HCT116 (cell line): ENCODE measurements around the gene ZSCAN23. TPM values are rescaled to one million over a fixed set of nuclear protein-coding genes. Genes with fewer than 3 reads are reported as not detected.
"Not testable (repeated sequence)": the region's sequence is repeated elsewhere in the genome, so short reads cannot be mapped to it uniquely, and the experiment has no call there.

ENCODE experiments used
- ATAC-seq: fragments of 200-7000 bp; cut with Tn5 transposase; 2 replicates; pipeline ENCODE4 v1.9.1; 2020; ENCODE audit warnings: mild to moderate bottlenecking, moderate library complexity
- BruUV-seq: library from RNA; stranded (reverse); fragments of 400-500 nt; replicated peaks from 2 replicates; lab custom pipeline; 2021; lab: Mats Ljungman, UMichigan
- CTCF ChIA-PET: fragments of 300-600 bp; sonication (Branson Sonifier 250); formaldehyde crosslinking; loops from one replicate; lab custom pipeline; 2021; ENCODE audit warnings: antibody characterized with exemption; lab: Charles Lee
- POLR2A ChIA-PET: fragments of 300-600, 350-600 bp; sonication (Branson Sonifier 250); formaldehyde crosslinking; loops from one replicate; lab custom pipeline; 2021; ENCODE audit warnings: antibody characterized with exemption; lab: Charles Lee
- RAD21 ChIA-PET, 2 experiments: fragments of 300-600 bp; sonication (Branson Sonifier 250); formaldehyde crosslinking; loops; one replicate each; lab custom pipeline; 2023; ENCODE audit warnings: low total read pairs in 2 of 2; ENCODE audit not compliant: uncharacterized antibody in 2 of 2, unreplicated experiment in 2 of 2, low non-redundant PET in 1 of 2; lab: Charles Lee
- DNase-seq: peaks from one replicate; pipeline ENCODE4 v3.0.0-alpha.2; 2010; ENCODE audit warnings: low read depth, low spot score
- H2AFZ ChIP-seq: fragments of 200-600 bp; shearing (Covaris generic), sonication (generic); 2 replicates; pipeline ENCODE4 v1.6.1; 2017; ENCODE audit warnings: low read depth, mixed run types, mixed read lengths, antibody characterized with exemption, low read length; ENCODE audit not compliant: poor library complexity, severe bottlenecking
- H3K27ac ChIP-seq: 2 replicates; pipeline ENCODE4 v1.5.1; 2012; ENCODE audit warnings: low read depth, low read length
- H3K27me3 ChIP-seq: fragments of 200-600 bp; sonication (generic); 2 replicates; pipeline ENCODE4 v1.6.1; 2016; ENCODE audit warnings: mixed run types, low read length, mixed read lengths; ENCODE audit not compliant: insufficient read depth
- H3K36me3 ChIP-seq, 2 experiments: fragments of 200-500 bp in 1 of 2; fragments of 200-600 bp in 1 of 2; sonication (Bioruptor generic) in 1 of 2; sonication (generic) in 1 of 2; 2 replicates each; pipeline versions ENCODE4 v1.5.1 to v1.6.1; 2014 to 2016; ENCODE audit warnings: low read length in 2 of 2, inconsistent platforms in 1 of 2, mixed read lengths in 1 of 2, mixed run types in 1 of 2; ENCODE audit not compliant: insufficient read depth in 2 of 2, control insufficient read depth in 1 of 2
- H3K4me1 ChIP-seq, 2 experiments: fragments of 200-600 bp in 1 of 2; sonication (generic) in 1 of 2; 2 replicates each; pipeline versions ENCODE4 v1.5.1 to v1.6.1; 2012 to 2017; ENCODE audit warnings: low read length in 2 of 2, inconsistent platforms in 1 of 2, mild to moderate bottlenecking in 1 of 2, mixed read lengths in 1 of 2, mixed run types in 1 of 2, moderate library complexity in 1 of 2; ENCODE audit not compliant: insufficient read depth in 2 of 2, control insufficient read depth in 1 of 2
- H3K4me2 ChIP-seq: fragments of 200-600 bp; sonication (generic); 2 replicates; pipeline ENCODE4 v1.6.1; 2017; ENCODE audit warnings: mixed run types, low read length, mixed read lengths
- H3K4me3 ChIP-seq, 2 experiments: fragments of 200-600 bp in 1 of 2; sonication (generic) in 1 of 2; replicated peaks in 1 of 2; 2 replicates each; pipeline ENCODE4 v1.5.1; 2011 to 2016; ENCODE audit warnings: low read length in 2 of 2, control low read depth in 1 of 2, low read depth in 1 of 2, mild to moderate bottlenecking in 1 of 2, mixed read lengths in 1 of 2, mixed run types in 1 of 2
- H3K79me2 ChIP-seq: fragments of 200-600 bp; sonication (generic); 2 replicates; pipeline ENCODE4 v1.6.1; 2017; ENCODE audit warnings: mild to moderate bottlenecking, mixed run types, low read length, moderate library complexity, mixed read lengths; ENCODE audit not compliant: insufficient read depth
- H3K9ac ChIP-seq: fragments of 200-600 bp; sonication (generic); 2 replicates; pipeline ENCODE4 v1.6.1; 2016; ENCODE audit warnings: low read length, mixed read lengths
- H3K9me2 ChIP-seq: fragments of 200-600 bp; sonication (generic), shearing (Covaris generic); 2 replicates; pipeline ENCODE4 v1.6.1; 2017; ENCODE audit warnings: mixed run types, mild to moderate bottlenecking, moderate library complexity; ENCODE audit not compliant: insufficient read depth
- H3K9me3 ChIP-seq, 2 experiments: fragments of 200-500 bp in 1 of 2; fragments of 200-600 bp in 1 of 2; sonication (Bioruptor generic) in 1 of 2; sonication (generic) in 1 of 2; 2 replicates each; pipeline ENCODE4 v1.6.1; 2014 to 2017; ENCODE audit warnings: low read length in 2 of 2, mixed read lengths in 2 of 2, inconsistent platforms in 1 of 2, low read depth in 1 of 2, mild to moderate bottlenecking in 1 of 2, mixed run types in 1 of 2, moderate library complexity in 1 of 2; ENCODE audit not compliant: control insufficient read depth in 1 of 2, insufficient read depth in 1 of 2
- H4K20me1 ChIP-seq: fragments of 200-600 bp; sonication (generic), shearing (Covaris generic); 2 replicates; pipeline ENCODE4 v1.6.1; 2017; ENCODE audit warnings: mixed run types, mild to moderate bottlenecking, moderate library complexity; ENCODE audit not compliant: insufficient read depth
- ELF1 ChIP-seq: IDR thresholded peaks from 2 replicates; pipeline ENCODE4 v1.6.1; 2012; ENCODE audit warnings: low read depth, borderline replicate concordance
- FOSL1 ChIP-seq: IDR thresholded peaks from 2 replicates; pipeline ENCODE4 v1.6.1; 2012; ENCODE audit warnings: low read depth
- MAX ChIP-seq: IDR thresholded peaks from 2 replicates; pipeline ENCODE4 v1.6.1; 2012
- POLR2AphosphoS5 ChIP-seq: IDR thresholded peaks from 2 replicates; pipeline ENCODE4 v1.6.1; 2011; ENCODE audit warnings: mild to moderate bottlenecking, low read depth, low read length, moderate library complexity
- SP1 ChIP-seq: IDR thresholded peaks from 2 replicates; pipeline ENCODE4 v1.6.1; 2012; ENCODE audit warnings: low read depth
- ZNF274 ChIP-seq: fragments of 200-500 bp; sonication (Bioruptor generic); IDR thresholded peaks from 2 replicates; pipeline ENCODE4 v1.6.1; 2014; ENCODE audit warnings: mild to moderate bottlenecking, low read depth, low read length, inconsistent platforms
- intact Hi-C: fragments of 100-400 bp; cut with micrococcal nuclease; formaldehyde crosslinking; loops from 2 replicates; pipeline ENCODE4 v1.10.0; 2022
- total RNA-seq: library from RNA; stranded (reverse); gene quantifications from one replicate; pipeline ENCODE4 v1.2.1, GENCODE V29; 2021; ENCODE audit not compliant: unreplicated experiment
- TF ChIP-seq, protein P1 (sequence below): IDR thresholded peaks from 2 replicates; pipeline ENCODE4 v1.6.1; 2012; ENCODE audit warnings: low read depth

Gene ZSCAN23
- total RNA-seq, 1 experiment from 2014 or later, result not detected

DNA sequence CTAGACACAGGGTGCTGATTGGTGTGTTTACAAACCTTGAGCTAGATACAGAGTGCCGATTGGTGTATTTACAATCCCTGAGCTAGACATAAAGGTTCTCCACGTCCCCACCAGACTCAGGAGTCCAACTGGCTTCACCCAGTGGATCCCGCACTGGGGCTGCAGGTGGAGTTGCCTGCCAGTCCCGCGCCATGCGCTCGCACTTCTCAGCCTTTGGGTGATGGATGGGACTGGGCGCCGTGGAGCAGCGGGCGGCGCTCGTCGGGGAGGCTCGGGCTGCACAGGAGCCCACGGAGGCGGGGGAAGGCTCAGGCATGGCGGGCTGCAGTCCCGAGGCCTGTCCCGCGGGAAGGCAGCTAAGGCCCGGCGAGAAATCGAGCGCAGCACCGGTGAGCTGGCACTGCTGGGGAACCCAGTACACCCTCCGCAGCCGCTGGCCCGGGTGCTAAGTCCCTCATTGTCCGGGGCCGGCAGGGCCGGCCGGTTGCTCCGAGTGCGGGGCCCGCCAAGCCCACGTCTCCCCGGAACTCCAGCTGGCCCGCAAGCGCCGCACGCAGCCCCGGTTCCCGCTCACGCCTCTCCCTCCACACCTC lies 26.0 kb upstream of the ZSCAN23 start:
- H4K20me1 ChIP-seq, H3K9me3 ChIP-seq, H3K4me3 ChIP-seq, H3K9me2 ChIP-seq, intact Hi-C loops, DNase-seq, H3K36me3 ChIP-seq, H3K27ac ChIP-seq, ATAC-seq, H3K4me2 ChIP-seq, POLR2A ChIA-PET, BruUV-seq, H3K27me3 ChIP-seq, H3K9ac ChIP-seq, RAD21 ChIA-PET, H2AFZ ChIP-seq, H3K79me2 ChIP-seq, H3K4me1 ChIP-seq, CTCF ChIA-PET: not testable (repeated sequence)

DNA sequence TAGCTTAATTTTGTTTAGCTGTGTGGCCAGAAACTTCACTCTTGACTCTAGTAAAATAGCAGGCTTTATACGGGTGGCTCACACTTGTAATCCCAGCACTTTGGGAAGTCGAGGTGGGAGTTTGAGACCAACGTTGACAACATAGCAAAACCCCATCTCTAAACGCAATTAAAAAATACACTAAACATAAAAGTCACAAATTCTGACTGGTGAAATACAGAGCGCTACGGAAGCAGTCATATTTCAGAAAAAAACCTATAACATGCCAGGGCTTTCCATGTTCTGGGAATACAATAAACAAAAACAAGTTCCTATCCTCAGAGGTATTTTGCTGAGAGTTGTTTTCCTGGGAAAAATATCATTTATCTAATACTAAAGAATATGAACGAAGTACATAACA lies 24.8 kb upstream of the ZSCAN23 start:
- H3K9me3 ChIP-seq, result no peaks in the 10 kb centered on the region
- no peak overlapping the region for H3K9ac ChIP-seq
- ChIA-PET POLR2A (no interaction called here), RAD21 (no interaction called here), CTCF (no interaction called here)
- no peaks in the 10 kb centered on the region for H3K4me1 ChIP-seq
- no peaks in the 10 kb centered on the region for H3K36me3 ChIP-seq
- no peak for DNase-seq
- no peak overlapping the region for H2AFZ ChIP-seq
- no peak for TF ChIP-seq SP1
- no peak for TF ChIP-seq ZNF274
- TF ChIP-seq, protein P1, sequence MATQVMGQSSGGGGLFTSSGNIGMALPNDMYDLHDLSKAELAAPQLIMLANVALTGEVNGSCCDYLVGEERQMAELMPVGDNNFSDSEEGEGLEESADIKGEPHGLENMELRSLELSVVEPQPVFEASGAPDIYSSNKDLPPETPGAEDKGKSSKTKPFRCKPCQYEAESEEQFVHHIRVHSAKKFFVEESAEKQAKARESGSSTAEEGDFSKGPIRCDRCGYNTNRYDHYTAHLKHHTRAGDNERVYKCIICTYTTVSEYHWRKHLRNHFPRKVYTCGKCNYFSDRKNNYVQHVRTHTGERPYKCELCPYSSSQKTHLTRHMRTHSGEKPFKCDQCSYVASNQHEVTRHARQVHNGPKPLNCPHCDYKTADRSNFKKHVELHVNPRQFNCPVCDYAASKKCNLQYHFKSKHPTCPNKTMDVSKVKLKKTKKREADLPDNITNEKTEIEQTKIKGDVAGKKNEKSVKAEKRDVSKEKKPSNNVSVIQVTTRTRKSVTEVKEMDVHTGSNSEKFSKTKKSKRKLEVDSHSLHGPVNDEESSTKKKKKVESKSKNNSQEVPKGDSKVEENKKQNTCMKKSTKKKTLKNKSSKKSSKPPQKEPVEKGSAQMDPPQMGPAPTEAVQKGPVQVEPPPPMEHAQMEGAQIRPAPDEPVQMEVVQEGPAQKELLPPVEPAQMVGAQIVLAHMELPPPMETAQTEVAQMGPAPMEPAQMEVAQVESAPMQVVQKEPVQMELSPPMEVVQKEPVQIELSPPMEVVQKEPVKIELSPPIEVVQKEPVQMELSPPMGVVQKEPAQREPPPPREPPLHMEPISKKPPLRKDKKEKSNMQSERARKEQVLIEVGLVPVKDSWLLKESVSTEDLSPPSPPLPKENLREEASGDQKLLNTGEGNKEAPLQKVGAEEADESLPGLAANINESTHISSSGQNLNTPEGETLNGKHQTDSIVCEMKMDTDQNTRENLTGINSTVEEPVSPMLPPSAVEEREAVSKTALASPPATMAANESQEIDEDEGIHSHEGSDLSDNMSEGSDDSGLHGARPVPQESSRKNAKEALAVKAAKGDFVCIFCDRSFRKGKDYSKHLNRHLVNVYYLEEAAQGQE, result no peak
- TF ChIP-seq MAX, result no peak
- TF ChIP-seq FOSL1, result no peak
- TF ChIP-seq ELF1, result no peak
- TF ChIP-seq POLR2AphosphoS5, result no peak
- H3K79me2 ChIP-seq, result no peaks in the 10 kb centered on the region
- H3K9me2 ChIP-seq, result no peaks in the 10 kb centered on the region
- BruUV-seq, result no TSS peak
- no peaks in the 10 kb centered on the region for H4K20me1 ChIP-seq
- H3K27me3 ChIP-seq, result no peaks in the 10 kb centered on the region
- H3K4me2 ChIP-seq, result no peak overlapping the region
- H3K4me3 ChIP-seq, result no peak overlapping the region
- no peak overlapping the region for H3K27ac ChIP-seq
- no peak for ATAC-seq
- intact Hi-C loops, result no loop called here
